CD8-positive, alpha-beta memory T cell (primary cell): ENCODE measurements around the gene NRG4. TPM values are rescaled to one million over a fixed set of nuclear protein-coding genes. Genes with fewer than 3 reads are reported as not detected.
"Not testable (repeated sequence)": the region's sequence is repeated elsewhere in the genome, so short reads cannot be mapped to it uniquely, and the experiment has no call there.

Experiments used
- CTCF ChIA-PET: fragments of 350-600 bp; sonication (Branson Sonifier 250); formaldehyde crosslinking; loops from one replicate; lab custom pipeline; 2021; ENCODE audit warnings: antibody characterized with exemption; lab: Charles Lee
- POLR2A ChIA-PET: fragments of 350-600 bp; sonication (Branson Sonifier 250); formaldehyde crosslinking; loops from one replicate; lab custom pipeline; 2021; ENCODE audit warnings: antibody characterized with exemption; lab: Charles Lee
- DNase-seq, 5 donors: peaks; one replicate each; pipeline versions ENCODE4 v3.0.0 to v3.0.0-alpha.2; 2020 to 2022; ENCODE audit warnings: mixed read lengths in 1 of 5
- H3K27ac ChIP-seq: one replicate; pipeline ENCODE4 v1.7.0; 2013; ENCODE audit warnings: low read depth, mild to moderate bottlenecking, low read length, moderate library complexity
- H3K27me3 ChIP-seq: 2 replicates; pipeline ENCODE4 v1.7.0; 2013; ENCODE audit warnings: low read length, mild to moderate bottlenecking; ENCODE audit not compliant: insufficient read depth, poor library complexity, severe bottlenecking
- H3K36me3 ChIP-seq: 2 replicates; pipeline ENCODE4 v1.7.0; 2013; ENCODE audit warnings: mild to moderate bottlenecking, low read length, moderate library complexity; ENCODE audit not compliant: insufficient read depth
- H3K4me1 ChIP-seq: 2 replicates; pipeline ENCODE4 v1.7.0; 2013; ENCODE audit warnings: mild to moderate bottlenecking, low read length, moderate library complexity; ENCODE audit not compliant: insufficient read depth
- H3K4me3 ChIP-seq: 2 replicates; pipeline ENCODE4 v1.7.0; 2013; ENCODE audit warnings: mild to moderate bottlenecking, low read length
- H3K9me3 ChIP-seq: 2 replicates; pipeline ENCODE4 v1.7.0; 2013; ENCODE audit warnings: mild to moderate bottlenecking, low read length
- H3K27ac Mint-ChIP-seq, 8 donors: one replicate each; pipeline ENCODE4 v1.8.0; 2020 to 2021; ENCODE audit warnings: mixed read lengths in 8 of 8, mild to moderate bottlenecking in 6 of 8, inconsistent platforms in 3 of 8, moderate library complexity in 3 of 8
- H3K27me3 Mint-ChIP-seq, 2 donors: one replicate each; pipeline ENCODE4 v1.8.0; 2020 to 2021; ENCODE audit warnings: mixed read lengths in 2 of 2, mild to moderate bottlenecking in 1 of 2, moderate library complexity in 1 of 2
- H3K36me3 Mint-ChIP-seq, 3 donors: one replicate each; pipeline ENCODE4 v1.8.0; 2020 to 2021; ENCODE audit warnings: mixed read lengths in 3 of 3, inconsistent platforms in 1 of 3, mild to moderate bottlenecking in 1 of 3
- H3K4me1 Mint-ChIP-seq, 3 donors: one replicate each; pipeline ENCODE4 v1.8.0; 2020 to 2021; ENCODE audit warnings: mixed read lengths in 3 of 3, inconsistent platforms in 1 of 3, mild to moderate bottlenecking in 1 of 3
- H3K4me3 Mint-ChIP-seq, 7 donors: one replicate each; pipeline ENCODE4 v1.8.0; 2020 to 2021; ENCODE audit warnings: mixed read lengths in 7 of 7, mild to moderate bottlenecking in 6 of 7, moderate library complexity in 4 of 7, inconsistent platforms in 2 of 7
- H3K9me3 Mint-ChIP-seq, 5 donors: one replicate each; pipeline ENCODE4 v1.8.0; 2020 to 2022; ENCODE audit warnings: mixed read lengths in 5 of 5, mild to moderate bottlenecking in 3 of 5, moderate library complexity in 2 of 5, inconsistent platforms in 1 of 5
- polyA plus RNA-seq: library from polyadenylated mRNA; unstranded; fragments of 300-500 nt; fragmentation: Illumina TruSeq; gene quantifications from one replicate; pipeline ENCODE4 v1.2.3, GENCODE V29; 2021
- total RNA-seq, 2 experiments: library from RNA; stranded (reverse); gene quantifications; one replicate each; pipeline ENCODE4 v1.2.3, GENCODE V29; 2021

NRG4 gene
- total and polyA plus RNA-seq, 3 experiments from 2014 or later, result not detected

DNA sequence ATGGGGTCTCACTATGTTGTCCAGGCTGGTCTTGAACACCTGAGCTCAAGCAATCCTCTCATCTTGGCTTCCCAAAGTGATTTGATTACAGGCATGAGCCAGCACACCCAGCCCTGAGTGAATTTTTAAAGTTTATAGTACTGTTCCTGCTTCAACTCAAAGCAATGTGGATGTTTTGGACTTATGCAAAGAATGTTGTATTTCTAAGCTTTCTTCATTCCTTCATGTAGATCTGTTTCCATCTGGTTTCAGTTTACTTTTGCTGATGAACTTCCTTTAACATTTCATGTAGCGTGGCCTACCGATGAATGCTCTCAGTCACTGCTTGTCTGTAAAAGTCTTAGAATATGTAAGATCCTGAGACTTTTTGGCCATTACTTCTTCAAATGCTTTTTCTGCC lies 23.2 kb downstream of the NRG4 start:
- Mint-ChIP-seq H3K27me3 (peaks cover 4 to 6% of the 10 kb centered on the region in 2 donors), H3K4me1 (no peaks in the 10 kb centered on the region), H3K4me3 (no peak overlapping the region), H3K36me3 (peaks cover 0 to under 1% (median 0%) of the 10 kb centered on the region in 3 donors), H3K9me3 (peaks cover 4 to 9% (median 7%) of the 10 kb centered on the region in 5 donors), H3K27ac (no peak overlapping the region)
- Histone ChIP-seq H3K9me3 (no peaks in the 10 kb centered on the region), H3K27me3 (no peaks in the 10 kb centered on the region), H3K4me1 (no peaks in the 10 kb centered on the region), H3K27ac (no peak overlapping the region), H3K36me3 (no peaks in the 10 kb centered on the region), H3K4me3 (no peak overlapping the region)
- POLR2A ChIA-PET, result no interaction called here
- DNase-seq, result no peak
- CTCF ChIA-PET, result no interaction called here

DNA sequence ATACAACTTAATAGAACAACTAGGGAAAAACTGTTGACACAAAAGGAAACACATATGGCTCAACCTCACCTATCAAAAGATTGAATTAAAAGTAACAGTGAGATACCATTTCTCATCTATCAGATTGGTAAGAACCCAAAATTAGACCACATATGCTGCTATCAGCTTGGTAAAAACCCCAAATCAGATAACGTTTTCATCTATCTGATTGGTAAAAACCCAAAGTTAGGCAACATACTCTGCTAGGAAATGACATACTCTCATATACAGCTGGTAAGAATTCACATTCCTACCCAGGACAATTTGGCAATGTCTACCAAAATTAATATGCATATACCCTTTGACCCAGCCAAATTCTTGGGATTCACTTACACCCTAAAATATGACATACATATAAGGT lies 26.3 kb downstream of the NRG4 start:
- H3K4me3 ChIP-seq, result no peak overlapping the region
- H3K4me3 Mint-ChIP-seq, result no peak overlapping the region
- H3K9me3 Mint-ChIP-seq, result no peaks in the 10 kb centered on the region
- ChIA-PET CTCF (no interaction called here), POLR2A (no interaction called here)
- no peaks in the 10 kb centered on the region for H3K36me3 ChIP-seq
- H3K36me3 Mint-ChIP-seq, result no peaks in the 10 kb centered on the region
- H3K27ac ChIP-seq, result no peak overlapping the region
- H3K4me1 Mint-ChIP-seq, result no peaks in the 10 kb centered on the region
- no peaks in the 10 kb centered on the region for H3K9me3 ChIP-seq
- H3K27me3 Mint-ChIP-seq, result peaks cover 4 to 9% of the 10 kb centered on the region in 2 donors
- no peaks in the 10 kb centered on the region for H3K4me1 ChIP-seq
- no peak overlapping the region for H3K27ac Mint-ChIP-seq
- H3K27me3 ChIP-seq, result no peaks in the 10 kb centered on the region
- DNase-seq, result no peak

DNA sequence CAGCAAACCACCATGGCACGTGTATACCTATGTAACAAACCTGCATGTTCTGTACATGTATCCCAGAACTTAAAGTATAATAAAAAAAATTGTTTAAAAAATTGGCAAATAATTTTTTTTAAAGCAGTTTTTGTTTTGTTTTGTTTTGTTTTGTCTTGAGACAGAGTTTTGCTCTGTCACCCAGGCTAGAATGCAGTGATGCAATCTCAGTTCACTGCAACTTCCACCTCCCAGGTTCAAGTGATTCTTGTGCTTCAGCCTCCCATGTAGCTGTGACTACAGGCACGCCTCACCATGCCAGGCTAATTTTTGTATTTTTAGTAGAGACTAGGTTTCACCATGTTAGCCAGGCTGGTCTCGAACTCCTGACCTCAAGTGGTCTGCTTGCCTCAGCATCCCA lies 27.5 kb downstream of the NRG4 start:
- H3K4me3 ChIP-seq, H3K27me3 ChIP-seq, H3K36me3 Mint-ChIP-seq, H3K4me3 Mint-ChIP-seq, H3K4me1 ChIP-seq, POLR2A ChIA-PET, H3K9me3 Mint-ChIP-seq, H3K4me1 Mint-ChIP-seq, DNase-seq, H3K36me3 ChIP-seq, CTCF ChIA-PET, H3K27ac ChIP-seq, H3K27ac Mint-ChIP-seq, H3K9me3 ChIP-seq: not testable (repeated sequence)
- H3K27me3 Mint-ChIP-seq, result peaks cover 9 to 17% of the 10 kb centered on the region in 2 donors

DNA sequence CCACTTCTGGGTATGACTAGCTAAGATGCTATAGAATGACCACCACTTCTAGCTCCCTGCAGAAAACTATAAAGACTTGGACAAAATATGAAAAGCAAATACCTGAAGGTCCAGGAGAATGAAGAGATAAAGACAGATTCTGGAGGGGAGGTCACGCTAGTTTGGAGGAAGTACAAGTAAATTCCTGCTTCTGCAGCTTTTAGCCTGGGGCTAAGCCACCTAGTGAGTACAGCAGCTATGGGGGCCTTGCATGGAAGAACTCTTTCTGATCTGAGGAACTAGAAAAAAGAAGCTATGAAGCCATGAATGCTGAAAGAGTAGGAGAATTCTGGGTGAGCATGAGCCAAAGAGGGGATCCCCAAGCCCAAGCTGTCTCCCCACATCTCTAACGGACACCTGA lies 29.8 kb downstream of the NRG4 start:
- H3K4me3 Mint-ChIP-seq, result no peak overlapping the region
- Histone ChIP-seq H3K36me3 (no peaks in the 10 kb centered on the region), H3K4me3 (no peak overlapping the region), H3K4me1 (no peaks in the 10 kb centered on the region), H3K9me3 (no peaks in the 10 kb centered on the region), H3K27me3 (no peaks in the 10 kb centered on the region), H3K27ac (no peak overlapping the region)
- ChIA-PET CTCF (no interaction called here), POLR2A (no interaction called here)
- H3K27me3 Mint-ChIP-seq, result peaks cover 9 to 31% of the 10 kb centered on the region in 2 donors
- no peaks in the 10 kb centered on the region for H3K9me3 Mint-ChIP-seq
- H3K4me1 Mint-ChIP-seq, result no peaks in the 10 kb centered on the region
- H3K27ac Mint-ChIP-seq, result no peak overlapping the region
- no peaks in the 10 kb centered on the region for H3K36me3 Mint-ChIP-seq
- no peak for DNase-seq

DNA sequence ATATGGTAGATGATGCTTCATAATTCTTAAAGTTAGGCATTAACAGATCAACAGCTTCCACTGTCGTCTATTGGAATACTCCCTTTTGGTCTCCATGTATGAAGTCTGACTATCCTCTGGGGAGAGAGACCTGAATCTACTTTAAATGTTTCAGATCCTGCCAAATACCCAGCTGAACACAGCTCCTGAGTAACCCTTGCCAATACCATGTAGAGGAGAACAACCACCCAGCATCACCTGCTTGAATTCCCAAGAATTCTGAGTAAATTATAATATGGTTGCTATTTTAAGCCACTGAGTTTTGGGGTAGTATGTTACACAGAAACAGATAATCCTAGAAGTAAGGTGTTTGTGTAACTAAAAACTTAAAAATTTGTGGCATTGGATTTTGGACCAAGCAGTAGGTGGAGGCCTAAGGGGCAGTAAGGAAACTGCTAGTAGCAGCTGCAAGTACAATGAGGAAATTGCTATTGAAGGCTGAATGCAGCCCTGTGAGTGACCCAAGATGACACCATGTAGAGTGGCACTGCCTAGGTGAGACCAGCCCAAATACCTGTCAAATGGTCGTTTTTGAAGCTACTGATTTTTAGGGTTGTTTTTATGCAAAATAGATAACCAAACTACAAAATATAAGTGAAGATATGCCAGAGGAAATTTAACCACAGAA lies 30.9 kb downstream of the NRG4 start:
- H3K36me3 Mint-ChIP-seq, result no peaks in the 10 kb centered on the region
- H3K4me3 Mint-ChIP-seq, result no peak overlapping the region
- POLR2A ChIA-PET, result no interaction called here
- no peak overlapping the region for H3K27ac Mint-ChIP-seq
- Histone ChIP-seq H3K27me3 (no peaks in the 10 kb centered on the region), H3K36me3 (no peaks in the 10 kb centered on the region), H3K4me3 (no peak overlapping the region), H3K9me3 (no peaks in the 10 kb centered on the region), H3K27ac (no peak overlapping the region), H3K4me1 (no peaks in the 10 kb centered on the region)
- no peaks in the 10 kb centered on the region for H3K4me1 Mint-ChIP-seq
- CTCF ChIA-PET, result interaction anchor here (0.9 kb wide), 1 partner anchor 16 kb away, joined by 3 read pairs; no protein-coding TSS in a partner anchor
- H3K9me3 Mint-ChIP-seq, result no peaks in the 10 kb centered on the region
- peaks cover 9 to 36% of the 10 kb centered on the region in 2 donors for H3K27me3 Mint-ChIP-seq
- DNase-seq, result no peak

DNA sequence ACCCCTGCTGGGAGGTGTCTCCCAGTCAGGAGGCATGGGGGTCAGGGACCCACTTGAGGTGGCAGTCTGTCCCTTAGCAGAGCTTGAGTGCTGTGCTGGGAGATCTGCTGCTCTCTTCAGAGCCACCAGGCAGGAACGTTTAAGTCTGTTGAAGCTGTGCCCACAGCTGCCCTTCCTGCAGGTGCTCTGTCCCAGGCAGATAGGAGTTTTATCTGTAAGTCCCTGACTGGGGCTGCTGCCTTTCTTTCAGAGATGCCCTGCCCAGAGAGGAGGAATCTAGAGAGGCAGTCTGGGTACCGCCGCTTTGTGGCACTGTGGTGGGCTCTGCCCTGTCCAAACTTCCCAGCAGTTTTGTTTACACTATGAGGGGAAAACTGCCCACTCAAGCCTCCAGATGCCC lies 35.5 kb downstream of the NRG4 start:
- H3K27ac Mint-ChIP-seq, POLR2A ChIA-PET, H3K4me1 Mint-ChIP-seq, H3K36me3 Mint-ChIP-seq, H3K27ac ChIP-seq, H3K9me3 ChIP-seq, H3K4me3 ChIP-seq, H3K9me3 Mint-ChIP-seq, H3K4me3 Mint-ChIP-seq, H3K27me3 ChIP-seq, CTCF ChIA-PET, H3K36me3 ChIP-seq, DNase-seq, H3K4me1 ChIP-seq: not testable (repeated sequence)
- H3K27me3 Mint-ChIP-seq, result peaks cover 21 to 47% of the 10 kb centered on the region in 2 donors

DNA sequence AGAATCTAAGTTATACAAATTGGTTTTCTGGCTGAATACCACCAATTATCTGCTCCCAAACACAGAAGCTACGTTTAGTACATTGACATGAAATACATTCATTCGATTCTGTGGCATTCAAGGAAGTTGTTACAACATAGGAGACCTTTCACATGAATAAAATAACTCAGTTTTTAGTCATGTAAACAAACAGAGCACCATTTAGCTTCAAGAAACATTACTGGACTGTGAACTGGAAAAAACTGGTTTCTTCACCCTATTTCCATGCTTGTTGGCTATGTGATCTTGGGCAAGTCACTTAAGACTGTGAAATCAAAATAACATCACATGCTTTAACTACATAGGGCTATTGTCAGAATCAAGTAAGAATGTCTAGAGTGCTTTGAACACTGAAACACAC lies 46.2 kb downstream of the NRG4 start:
- H3K27ac Mint-ChIP-seq, result no peak overlapping the region
- CTCF ChIA-PET, result interaction anchor here (1.3 kb wide), 1 partner anchor 15 kb away, joined by 3 read pairs; no protein-coding TSS in a partner anchor
- no peak overlapping the region for H3K27ac ChIP-seq

DNA sequence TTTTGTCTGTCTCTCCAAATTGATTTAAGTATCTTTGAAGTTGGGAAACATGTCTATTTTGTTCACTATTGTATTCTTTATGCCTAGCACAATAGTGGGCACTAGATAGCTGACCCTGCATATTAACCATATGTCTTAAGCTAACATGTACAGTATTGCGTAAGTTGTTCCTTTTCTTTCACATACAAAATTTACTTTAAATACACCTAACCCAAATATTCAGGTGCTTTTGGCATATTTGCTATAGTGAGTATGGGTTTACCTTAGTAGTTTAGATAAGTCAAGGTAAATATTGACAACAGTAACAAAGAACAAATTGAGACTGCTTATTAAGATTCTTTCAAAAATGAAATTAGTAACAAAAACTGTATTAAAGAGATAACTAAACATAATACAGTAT lies 50.9 kb downstream of the NRG4 start:
- Histone ChIP-seq H3K4me3 (no peak overlapping the region), H3K4me1 (no peaks in the 10 kb centered on the region), H3K9me3 (no peaks in the 10 kb centered on the region), H3K27me3 (no peaks in the 10 kb centered on the region), H3K27ac (no peak overlapping the region), H3K36me3 (no peaks in the 10 kb centered on the region)
- DNase-seq, result no peak
- Mint-ChIP-seq H3K36me3 (peaks cover 0 to 4% (median 0%) of the 10 kb centered on the region in 3 donors), H3K4me1 (no peaks in the 10 kb centered on the region), H3K27ac (no peak overlapping the region), H3K27me3 (peaks cover 9 to 36% of the 10 kb centered on the region in 2 donors), H3K4me3 (no peak overlapping the region), H3K9me3 (peaks cover 0 to 5% (median 0%) of the 10 kb centered on the region in 5 donors)
- ChIA-PET POLR2A (no interaction called here), CTCF (no interaction called here)

More for the DNA sequence above, 46.2 kb downstream of the NRG4 start:
- Mint-ChIP-seq H3K4me1 (no peaks in the 10 kb centered on the region), H3K9me3 (peaks cover 0 to 5% (median 0%) of the 10 kb centered on the region in 5 donors), H3K4me3 (no peak overlapping the region), H3K27me3 (peaks cover 8 to 10% of the 10 kb centered on the region in 2 donors), H3K36me3 (peaks cover 0 to 4% (median 0%) of the 10 kb centered on the region in 3 donors)
- DNase-seq, result no peak
- Histone ChIP-seq H3K4me1 (no peaks in the 10 kb centered on the region), H3K9me3 (no peaks in the 10 kb centered on the region), H3K36me3 (no peaks in the 10 kb centered on the region), H3K4me3 (no peak overlapping the region), H3K27me3 (no peaks in the 10 kb centered on the region)
- POLR2A ChIA-PET, result no interaction called here
